ENCODE data around the gene RGP1. TPM values are rescaled to one million over a fixed set of nuclear protein-coding genes. Genes with fewer than 3 reads are reported as not detected.

The RGP1 gene
- total RNA-seq, 6 experiments from 2014 or later = 9.5 to 13.0 (median 11.4) TPM

- DNase-seq (peak in 1 of 3 donors; percentile 37), ATAC-seq (no peak)
- TF ChIP-seq POLR2A (IDR thresholded peaks at IDR 0.05) (no peak), CTCF (IDR thresholded peaks at IDR 0.05) (no peak)
- intact Hi-C loops (cut with DNase I) = loop anchor here in 1 of 2 donors (10.0 kb wide), 1 partner anchor 87 kb away; no protein-coding TSS in a partner anchor
- no peak overlapping the region for H3K27ac ChIP-seq
- no peaks in the 10 kb centered on the region for H3K27me3 ChIP-seq
- no peaks in the 10 kb centered on the region for H3K9me3 ChIP-seq
- WGBS (ENCODE audit: insufficient coverage, low coverage, low lambda C conversion rate, missing lambda C conversion rate) = 74% methylated on average over 3 of the region's 6 CpGs
- H3K4me1 ChIP-seq = peaks cover 0 to 19% (median 2%) of the 10 kb centered on the region in 4 donors
- peaks cover 0 to 4% (median 0%) of the 10 kb centered on the region in 4 donors for H3K36me3 ChIP-seq
- no peak overlapping the region for H3K4me3 ChIP-seq
Observed at GRCh38 chr9:35797311-35798109, 48.4 kb downstream of the RGP1 start.

DNA sequence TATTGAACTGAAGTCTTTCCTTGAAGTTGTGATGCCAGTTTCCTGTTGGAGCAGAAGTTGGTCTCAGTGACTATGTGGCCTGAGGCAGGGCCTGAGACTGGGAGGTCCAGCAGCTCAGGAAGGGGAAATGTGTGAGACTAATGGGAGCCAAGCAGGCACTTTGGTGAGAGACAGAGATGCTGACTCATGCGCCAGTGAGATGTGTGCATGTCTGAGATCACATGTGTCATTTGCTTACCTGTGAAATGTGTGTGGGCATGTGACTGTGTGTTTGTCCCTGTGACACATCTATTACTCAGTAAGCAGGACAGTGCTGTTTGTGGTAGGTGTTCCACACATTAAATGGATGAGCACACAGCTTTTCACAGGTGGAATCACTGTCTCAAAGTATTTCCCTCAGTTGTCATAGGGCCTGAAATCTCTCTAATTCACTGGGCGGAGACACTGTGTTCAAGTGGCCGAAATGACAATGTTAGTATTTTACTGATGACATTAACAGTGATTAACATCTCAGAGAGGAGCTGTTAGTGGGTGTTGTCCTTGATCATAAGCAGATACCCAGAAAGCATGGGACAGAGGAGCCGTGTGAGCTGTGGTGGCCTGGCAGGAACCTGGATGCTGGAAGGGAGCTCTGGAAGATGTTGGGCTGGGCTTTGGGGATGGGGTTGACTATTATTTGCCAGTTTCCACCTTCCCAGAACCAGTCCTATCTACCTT, 49.7 kb downstream of the RGP1 start:
- Histone ChIP-seq H3K4me3 (no peak overlapping the region), H3K4me1 (peaks cover 0 to 13% (median 2%) of the 10 kb centered on the region in 4 donors), H3K27ac (no peak overlapping the region), H3K9me3 (no peaks in the 10 kb centered on the region), H3K36me3 (peaks cover 0 to 5% (median 2%) of the 10 kb centered on the region in 4 donors), H3K27me3 (no peaks in the 10 kb centered on the region)
- no peak for TF ChIP-seq CTCF (IDR thresholded peaks at IDR 0.05)
- TF ChIP-seq POLR2A (IDR thresholded peaks at IDR 0.05) = no peak
- ATAC-seq (peak in 3 of 4 donors; percentile 10 to 61 (median 31)), DNase-seq (peak in 1 of 3 donors; percentile 29)
- intact Hi-C loops (cut with DNase I) = loop anchor here in 1 of 2 donors (10.0 kb wide), 1 partner anchor 86 kb away; no protein-coding TSS in a partner anchor
- 93% methylated on average over 2 of the region's 4 CpGs for WGBS (ENCODE audit: insufficient coverage, low coverage, low lambda C conversion rate, missing lambda C conversion rate)

DNA sequence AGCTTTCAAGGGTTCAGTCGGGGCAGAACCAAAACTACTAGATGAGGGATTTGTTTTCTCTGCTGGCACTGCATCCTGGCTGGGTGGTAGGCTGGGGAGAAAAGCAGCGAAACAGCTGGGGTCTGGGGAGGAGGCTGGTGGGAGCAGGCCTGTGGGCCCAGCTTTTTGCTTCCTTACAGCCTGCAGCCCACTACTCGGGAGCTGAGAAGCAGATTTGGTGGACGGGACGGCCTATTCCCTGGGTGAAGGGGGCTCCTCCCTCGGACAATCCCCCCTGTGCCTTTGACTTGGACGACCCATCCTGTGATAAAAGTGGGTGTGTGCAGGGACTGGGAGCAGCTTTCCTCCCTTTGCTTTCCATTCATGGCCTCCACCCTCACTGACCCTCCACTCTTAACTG, 51.4 kb downstream of the RGP1 start:
- ATAC-seq = no peak
- Histone ChIP-seq H3K27ac (peak overlapping the region in 1 of 3 donors; percentile 63), H3K36me3 (peaks cover 0 to 6% (median 3%) of the 10 kb centered on the region in 4 donors), H3K27me3 (no peaks in the 10 kb centered on the region), H3K4me1 (peaks cover 0 to 13% (median 2%) of the 10 kb centered on the region in 4 donors), H3K4me3 (no peak overlapping the region), H3K9me3 (no peaks in the 10 kb centered on the region)
- intact Hi-C loops (cut with DNase I) = no loop called here
- 20% methylated on average over 1 of the region's 7 CpGs for WGBS (ENCODE audit: insufficient coverage, low coverage, low lambda C conversion rate, missing lambda C conversion rate)
- peak in 1 of 3 donors; percentile 35 for DNase-seq
- TF ChIP-seq CTCF (IDR thresholded peaks at IDR 0.05) = no peak
- no peak for TF ChIP-seq POLR2A (IDR thresholded peaks at IDR 0.05)

GRCh38 chr9:35801328-35802128, 52.4 kb downstream of the RGP1 start:
- Histone ChIP-seq H3K27ac (peak overlapping the region in 2 of 3 donors; percentile 40 to 63), H3K27me3 (no peaks in the 10 kb centered on the region), H3K36me3 (peaks cover 0 to 7% (median 6%) of the 10 kb centered on the region in 4 donors), H3K4me3 (no peak overlapping the region), H3K4me1 (peaks cover 0 to 13% (median 2%) of the 10 kb centered on the region in 4 donors), H3K9me3 (no peaks in the 10 kb centered on the region)
- peak in 1 of 3 donors; percentile 31 for DNase-seq
- WGBS (ENCODE audit: insufficient coverage, low coverage, low lambda C conversion rate, missing lambda C conversion rate) = 47% methylated on average over 9 of the region's 13 CpGs
- intact Hi-C loops (cut with DNase I) = no loop called here
- ATAC-seq = peak; percentile 75 to 88 (median 80)
- TF ChIP-seq POLR2A (IDR thresholded peaks at IDR 0.05) = no peak
- no peak for TF ChIP-seq CTCF (IDR thresholded peaks at IDR 0.05)
